K562 (cell line): ENCODE data around the gene GTPBP6. TPM values are rescaled to one million over a fixed set of nuclear protein-coding genes. Genes with fewer than 3 reads are reported as not detected.

Experiments used
- ADNP ChIP-seq: fragments of 200-800 bp; sonication (Bioruptor generic); IDR thresholded peaks from 2 replicates; pipeline ENCODE4 v1.6.1; 2016; ENCODE audit warnings: missing genetic modification characterization, missing compliant biosample characterization
- CBX5 ChIP-seq: IDR thresholded peaks from 2 replicates; pipeline ENCODE4 v1.6.1; 2014; ENCODE audit warnings: low read depth, borderline replicate concordance
- HBP1 ChIP-seq: fragments of 450-650 bp; formaldehyde crosslinking; IDR thresholded peaks from 2 replicates; pipeline ENCODE4 v1.4.0; 2022; ENCODE audit warnings: missing genetic modification characterization
- POLR2AphosphoS5 ChIP-seq: IDR thresholded peaks from 2 replicates; pipeline ENCODE4 v1.6.1; 2011; ENCODE audit warnings: mild to moderate bottlenecking, low read depth, low read length, moderate library complexity; ENCODE audit not compliant: control insufficient read depth, insufficient read depth
- POLR2H ChIP-seq: IDR thresholded peaks from 2 replicates; pipeline ENCODE4 v1.6.1; 2016; ENCODE audit warnings: missing genetic modification characterization, low read depth, mild to moderate bottlenecking, control low read depth, missing compliant biosample characterization, moderate library complexity
- RB1 ChIP-seq: fragments of 450-650 bp; IDR thresholded peaks from 2 replicates; pipeline ENCODE4 v1.6.1; 2017; ENCODE audit warnings: low read depth, mild to moderate bottlenecking
- SPI1 ChIP-seq: IDR thresholded peaks from 2 replicates; pipeline ENCODE4 v1.6.1; 2011; ENCODE audit warnings: low read depth, low read length, control low read depth, borderline replicate concordance
- ZBTB7A ChIP-seq: IDR thresholded peaks from 2 replicates; pipeline ENCODE4 v1.6.1; 2011; ENCODE audit warnings: low read depth, mild to moderate bottlenecking, low read length, moderate library complexity, borderline replicate concordance; ENCODE audit not compliant: control insufficient read depth
- ZNF133 ChIP-seq: fragments of 250-450 bp; sonication (Bioruptor Pico); IDR thresholded peaks from 2 replicates; pipeline ENCODE4 v1.4.0; 2020; ENCODE audit warnings: mild to moderate bottlenecking
- ZNF408 ChIP-seq: fragments of 250-450 bp; sonication (Bioruptor Pico); IDR thresholded peaks from 2 replicates; pipeline ENCODE4 v1.4.0; 2020; ENCODE audit warnings: low read depth, mild to moderate bottlenecking, moderate library complexity
- ZNF695 ChIP-seq: fragments of 450-650 bp; formaldehyde crosslinking; IDR thresholded peaks from 2 replicates; pipeline ENCODE4 v1.4.0; 2020; ENCODE audit warnings: mild to moderate bottlenecking, moderate library complexity
- polyA plus RNA-seq, 8 experiments: library from polyadenylated mRNA; depleted of rRNA in 4 of 8; stranded (reverse) in 5 of 8; unstranded in 3 of 8; fragments of >200 nt; fragmentation: Nextera tagmentation in 2 of 8; fragmentation: Illumina TruSeq in 1 of 8; extraction: Ambion mirVana in 2 of 8; extraction: Trizol in 1 of 8; gene quantifications; 2 replicates each; pipeline versions ENCODE4 v1.2.1 to v1.2.3, GENCODE V29; 2011 to 2014; ENCODE audit warnings: inconsistent platforms in 1 of 8, missing spikeins in 1 of 8
- total RNA-seq, 7 experiments: library from RNA; depleted of rRNA in 6 of 7; stranded (reverse); fragments of >200 nt in 6 of 7; fragmentation: Illumina TruSeq in 2 of 7; extraction: Trizol in 2 of 7; gene quantifications; 2 replicates each; pipeline versions ENCODE4 v1.2.1 to v1.2.3, GENCODE V29; 2011 to 2021; ENCODE audit warnings: low replicate concordance in 1 of 7
- TF ChIP-seq, protein P1 (sequence below): fragments of 450-650 bp; IDR thresholded peaks from 2 replicates; pipeline ENCODE4 v1.6.1; 2016; ENCODE audit warnings: mild to moderate bottlenecking, moderate library complexity
- TF ChIP-seq, protein P2 (sequence below): sonication (generic); formaldehyde crosslinking; IDR thresholded peaks from 2 replicates; pipeline ENCODE4 v1.8.0; 2022; ENCODE audit warnings: mild to moderate bottlenecking, low read depth, missing genetic modification reagents

The GTPBP6 gene
- total and polyA plus RNA-seq, 9 of the 15 experiments (the other 6 are each of a cell fraction or from before 2014, with no cell fraction given), result 0.24 to 35.2 (median 8.0) TPM

DNA sequence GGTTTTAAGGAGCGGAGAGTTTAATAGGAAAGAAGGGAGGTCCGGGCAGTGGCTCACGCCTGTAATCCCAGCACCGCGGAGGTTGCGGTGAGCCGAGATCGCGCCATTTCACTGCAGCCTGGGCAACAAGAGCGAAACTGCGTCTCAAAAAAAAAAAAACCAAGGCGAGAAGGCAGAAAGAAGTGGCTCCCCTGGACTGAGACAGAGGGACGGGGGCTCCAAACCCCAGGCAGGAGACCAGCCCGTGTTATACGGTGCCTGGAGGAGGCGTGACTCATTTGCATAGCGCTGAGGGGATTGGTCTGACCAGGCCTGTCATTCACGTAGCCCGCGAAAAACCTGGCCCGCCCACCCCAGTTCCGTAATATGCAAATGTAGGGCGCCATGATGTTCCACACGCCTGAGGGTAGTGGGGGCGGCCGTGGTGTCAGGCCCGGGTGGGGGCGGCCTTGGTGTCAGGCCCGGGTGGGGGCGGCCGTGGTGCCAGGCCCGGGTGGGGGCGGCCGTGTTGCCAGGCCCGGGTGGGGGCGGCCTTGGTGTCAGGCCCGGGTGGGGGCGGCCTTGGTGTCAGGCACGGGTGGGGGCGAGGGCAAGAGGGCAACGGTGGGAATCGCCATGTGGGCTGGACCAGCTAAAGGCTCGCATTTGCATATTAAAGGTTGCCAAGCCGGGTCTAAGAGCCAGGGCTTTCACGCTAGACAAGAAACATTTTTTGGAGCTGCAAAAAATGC lies 35.3 kb downstream of the GTPBP6 start (continued):
- TF ChIP-seq, protein P1, sequence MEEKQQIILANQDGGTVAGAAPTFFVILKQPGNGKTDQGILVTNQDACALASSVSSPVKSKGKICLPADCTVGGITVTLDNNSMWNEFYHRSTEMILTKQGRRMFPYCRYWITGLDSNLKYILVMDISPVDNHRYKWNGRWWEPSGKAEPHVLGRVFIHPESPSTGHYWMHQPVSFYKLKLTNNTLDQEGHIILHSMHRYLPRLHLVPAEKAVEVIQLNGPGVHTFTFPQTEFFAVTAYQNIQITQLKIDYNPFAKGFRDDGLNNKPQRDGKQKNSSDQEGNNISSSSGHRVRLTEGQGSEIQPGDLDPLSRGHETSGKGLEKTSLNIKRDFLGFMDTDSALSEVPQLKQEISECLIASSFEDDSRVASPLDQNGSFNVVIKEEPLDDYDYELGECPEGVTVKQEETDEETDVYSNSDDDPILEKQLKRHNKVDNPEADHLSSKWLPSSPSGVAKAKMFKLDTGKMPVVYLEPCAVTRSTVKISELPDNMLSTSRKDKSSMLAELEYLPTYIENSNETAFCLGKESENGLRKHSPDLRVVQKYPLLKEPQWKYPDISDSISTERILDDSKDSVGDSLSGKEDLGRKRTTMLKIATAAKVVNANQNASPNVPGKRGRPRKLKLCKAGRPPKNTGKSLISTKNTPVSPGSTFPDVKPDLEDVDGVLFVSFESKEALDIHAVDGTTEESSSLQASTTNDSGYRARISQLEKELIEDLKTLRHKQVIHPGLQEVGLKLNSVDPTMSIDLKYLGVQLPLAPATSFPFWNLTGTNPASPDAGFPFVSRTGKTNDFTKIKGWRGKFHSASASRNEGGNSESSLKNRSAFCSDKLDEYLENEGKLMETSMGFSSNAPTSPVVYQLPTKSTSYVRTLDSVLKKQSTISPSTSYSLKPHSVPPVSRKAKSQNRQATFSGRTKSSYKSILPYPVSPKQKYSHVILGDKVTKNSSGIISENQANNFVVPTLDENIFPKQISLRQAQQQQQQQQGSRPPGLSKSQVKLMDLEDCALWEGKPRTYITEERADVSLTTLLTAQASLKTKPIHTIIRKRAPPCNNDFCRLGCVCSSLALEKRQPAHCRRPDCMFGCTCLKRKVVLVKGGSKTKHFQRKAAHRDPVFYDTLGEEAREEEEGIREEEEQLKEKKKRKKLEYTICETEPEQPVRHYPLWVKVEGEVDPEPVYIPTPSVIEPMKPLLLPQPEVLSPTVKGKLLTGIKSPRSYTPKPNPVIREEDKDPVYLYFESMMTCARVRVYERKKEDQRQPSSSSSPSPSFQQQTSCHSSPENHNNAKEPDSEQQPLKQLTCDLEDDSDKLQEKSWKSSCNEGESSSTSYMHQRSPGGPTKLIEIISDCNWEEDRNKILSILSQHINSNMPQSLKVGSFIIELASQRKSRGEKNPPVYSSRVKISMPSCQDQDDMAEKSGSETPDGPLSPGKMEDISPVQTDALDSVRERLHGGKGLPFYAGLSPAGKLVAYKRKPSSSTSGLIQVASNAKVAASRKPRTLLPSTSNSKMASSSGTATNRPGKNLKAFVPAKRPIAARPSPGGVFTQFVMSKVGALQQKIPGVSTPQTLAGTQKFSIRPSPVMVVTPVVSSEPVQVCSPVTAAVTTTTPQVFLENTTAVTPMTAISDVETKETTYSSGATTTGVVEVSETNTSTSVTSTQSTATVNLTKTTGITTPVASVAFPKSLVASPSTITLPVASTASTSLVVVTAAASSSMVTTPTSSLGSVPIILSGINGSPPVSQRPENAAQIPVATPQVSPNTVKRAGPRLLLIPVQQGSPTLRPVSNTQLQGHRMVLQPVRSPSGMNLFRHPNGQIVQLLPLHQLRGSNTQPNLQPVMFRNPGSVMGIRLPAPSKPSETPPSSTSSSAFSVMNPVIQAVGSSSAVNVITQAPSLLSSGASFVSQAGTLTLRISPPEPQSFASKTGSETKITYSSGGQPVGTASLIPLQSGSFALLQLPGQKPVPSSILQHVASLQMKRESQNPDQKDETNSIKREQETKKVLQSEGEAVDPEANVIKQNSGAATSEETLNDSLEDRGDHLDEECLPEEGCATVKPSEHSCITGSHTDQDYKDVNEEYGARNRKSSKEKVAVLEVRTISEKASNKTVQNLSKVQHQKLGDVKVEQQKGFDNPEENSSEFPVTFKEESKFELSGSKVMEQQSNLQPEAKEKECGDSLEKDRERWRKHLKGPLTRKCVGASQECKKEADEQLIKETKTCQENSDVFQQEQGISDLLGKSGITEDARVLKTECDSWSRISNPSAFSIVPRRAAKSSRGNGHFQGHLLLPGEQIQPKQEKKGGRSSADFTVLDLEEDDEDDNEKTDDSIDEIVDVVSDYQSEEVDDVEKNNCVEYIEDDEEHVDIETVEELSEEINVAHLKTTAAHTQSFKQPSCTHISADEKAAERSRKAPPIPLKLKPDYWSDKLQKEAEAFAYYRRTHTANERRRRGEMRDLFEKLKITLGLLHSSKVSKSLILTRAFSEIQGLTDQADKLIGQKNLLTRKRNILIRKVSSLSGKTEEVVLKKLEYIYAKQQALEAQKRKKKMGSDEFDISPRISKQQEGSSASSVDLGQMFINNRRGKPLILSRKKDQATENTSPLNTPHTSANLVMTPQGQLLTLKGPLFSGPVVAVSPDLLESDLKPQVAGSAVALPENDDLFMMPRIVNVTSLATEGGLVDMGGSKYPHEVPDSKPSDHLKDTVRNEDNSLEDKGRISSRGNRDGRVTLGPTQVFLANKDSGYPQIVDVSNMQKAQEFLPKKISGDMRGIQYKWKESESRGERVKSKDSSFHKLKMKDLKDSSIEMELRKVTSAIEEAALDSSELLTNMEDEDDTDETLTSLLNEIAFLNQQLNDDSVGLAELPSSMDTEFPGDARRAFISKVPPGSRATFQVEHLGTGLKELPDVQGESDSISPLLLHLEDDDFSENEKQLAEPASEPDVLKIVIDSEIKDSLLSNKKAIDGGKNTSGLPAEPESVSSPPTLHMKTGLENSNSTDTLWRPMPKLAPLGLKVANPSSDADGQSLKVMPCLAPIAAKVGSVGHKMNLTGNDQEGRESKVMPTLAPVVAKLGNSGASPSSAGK, result no peak
- TF ChIP-seq ZNF408, result no peak
- TF ChIP-seq ZNF695, result no peak
- TF ChIP-seq ZNF133 (CRISPR knock-in tag), result no peak
- 0 out of 2 replicates have a peak, but pooled peaks have one; percentile 46 for TF ChIP-seq ZBTB7A
- TF ChIP-seq, protein P2, sequence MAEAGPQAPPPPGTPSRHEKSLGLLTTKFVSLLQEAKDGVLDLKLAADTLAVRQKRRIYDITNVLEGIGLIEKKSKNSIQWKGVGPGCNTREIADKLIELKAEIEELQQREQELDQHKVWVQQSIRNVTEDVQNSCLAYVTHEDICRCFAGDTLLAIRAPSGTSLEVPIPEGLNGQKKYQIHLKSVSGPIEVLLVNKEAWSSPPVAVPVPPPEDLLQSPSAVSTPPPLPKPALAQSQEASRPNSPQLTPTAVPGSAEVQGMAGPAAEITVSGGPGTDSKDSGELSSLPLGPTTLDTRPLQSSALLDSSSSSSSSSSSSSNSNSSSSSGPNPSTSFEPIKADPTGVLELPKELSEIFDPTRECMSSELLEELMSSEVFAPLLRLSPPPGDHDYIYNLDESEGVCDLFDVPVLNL (CRISPR knock-in tag), result peak; percentile 90
- peak; percentile 86; the same call in 1 of the 2 replicates for TF ChIP-seq RB1
- TF ChIP-seq SPI1, result peak; percentile 59; the same call in 1 of the 2 replicates
- TF ChIP-seq CBX5, result no peak
- TF ChIP-seq POLR2H, result 0 out of 2 replicates have a peak, but pooled peaks have one; percentile 34
- peak; percentile 71 for TF ChIP-seq POLR2AphosphoS5
- no peak for TF ChIP-seq ADNP (tag)
- TF ChIP-seq HBP1 (CRISPR knock-in tag), result no peak
